ENCODE measurements around the gene RSPH1.

Gene RSPH1

DNA sequence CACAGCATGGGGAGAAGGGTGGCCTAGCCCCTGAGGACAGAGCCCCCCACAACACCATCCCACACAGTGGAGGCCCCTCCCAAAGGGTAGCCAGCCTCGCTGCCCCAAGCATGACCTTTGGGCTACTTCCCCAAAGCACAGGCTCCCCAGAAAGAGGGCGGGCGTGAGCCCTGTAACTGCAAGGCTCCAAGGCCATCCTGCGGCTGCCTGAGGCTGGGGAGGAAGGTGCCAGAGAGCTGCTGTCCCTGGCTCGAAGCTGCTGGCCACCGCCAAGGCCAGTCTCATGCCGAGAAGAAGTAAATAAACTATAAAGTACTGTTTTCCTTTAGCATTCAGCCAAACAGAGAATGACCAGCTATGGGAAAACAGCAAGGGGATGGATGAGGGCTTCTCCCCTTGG lies 64.8 kb downstream of the RSPH1 start:
- DNase-seq (ENCODE audit: low read depth) = no peak
- no peak overlapping the region for H3K4me3 ChIP-seq (ENCODE audit: low read depth, low read length)
- TF ChIP-seq CTCF (IDR thresholded peaks at IDR 0.05; ENCODE audit: low read depth, low read length, missing control alignments) = no peak

DNA sequence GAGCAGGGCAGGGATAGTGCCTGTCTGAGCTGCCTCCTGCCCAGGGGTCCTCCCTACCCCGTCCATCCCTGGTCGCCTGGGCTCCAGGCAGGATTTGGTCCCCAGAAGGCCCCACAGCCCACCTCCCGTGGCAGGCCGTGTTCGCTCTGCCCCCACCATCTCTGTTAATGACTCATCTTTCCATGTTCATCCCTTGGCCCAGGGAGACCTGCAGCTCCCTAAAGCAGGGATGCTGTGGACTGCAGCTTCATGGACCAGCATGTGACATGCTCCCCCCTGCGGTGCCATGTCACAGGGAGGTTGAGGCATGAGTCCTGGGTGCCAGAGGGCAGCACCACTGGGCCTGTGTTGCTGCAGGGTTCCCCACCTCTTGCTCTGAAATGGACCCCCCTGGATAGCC lies 65.5 kb downstream of the RSPH1 start:
- no peak for DNase-seq (ENCODE audit: low read depth)
- no peak overlapping the region for H3K4me3 ChIP-seq (ENCODE audit: low read depth, low read length)
- no peak for TF ChIP-seq CTCF (IDR thresholded peaks at IDR 0.05; ENCODE audit: low read depth, low read length, missing control alignments)

GRCh38 chr21:42429856-42430255 lies 66.2 kb downstream of the RSPH1 start:
- no peak for DNase-seq (ENCODE audit: low read depth)
- TF ChIP-seq CTCF (IDR thresholded peaks at IDR 0.05; ENCODE audit: low read depth, low read length, missing control alignments) = no peak
- H3K4me3 ChIP-seq (ENCODE audit: low read depth, low read length) = no peak overlapping the region

DNA sequence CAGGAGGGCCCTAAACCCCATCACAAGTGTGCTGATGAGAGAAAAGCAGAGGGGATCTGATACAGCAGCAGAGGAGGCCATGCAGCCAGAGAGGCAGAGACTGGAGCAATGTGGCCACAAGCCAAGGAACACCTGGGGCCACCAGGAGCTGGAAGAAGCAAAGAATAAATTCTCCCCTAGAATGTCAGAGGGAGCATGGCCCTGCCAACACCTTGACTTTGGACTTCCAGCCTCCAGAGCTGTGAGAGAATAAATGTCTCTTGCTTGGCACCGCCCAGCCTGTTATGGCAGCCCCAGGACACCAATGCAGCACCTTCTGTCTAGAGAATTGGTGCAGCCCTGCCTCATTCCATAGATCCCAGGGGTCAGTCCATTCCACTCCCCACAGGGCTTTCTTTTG lies 67.0 kb downstream of the RSPH1 start:
- no peak overlapping the region for H3K4me3 ChIP-seq (ENCODE audit: low read depth, low read length)
- no peak for DNase-seq (ENCODE audit: low read depth)
- TF ChIP-seq CTCF (IDR thresholded peaks at IDR 0.05; ENCODE audit: low read depth, low read length, missing control alignments) = no peak

- no peak for TF ChIP-seq CTCF (IDR thresholded peaks at IDR 0.05; ENCODE audit: low read depth, low read length, missing control alignments)
- H3K4me3 ChIP-seq (ENCODE audit: low read depth, low read length) = no peak overlapping the region
- no peak for DNase-seq (ENCODE audit: low read depth)
Measured at GRCh38 chr21:42427809-42428419, 68.1 kb downstream of the RSPH1 start.

DNA sequence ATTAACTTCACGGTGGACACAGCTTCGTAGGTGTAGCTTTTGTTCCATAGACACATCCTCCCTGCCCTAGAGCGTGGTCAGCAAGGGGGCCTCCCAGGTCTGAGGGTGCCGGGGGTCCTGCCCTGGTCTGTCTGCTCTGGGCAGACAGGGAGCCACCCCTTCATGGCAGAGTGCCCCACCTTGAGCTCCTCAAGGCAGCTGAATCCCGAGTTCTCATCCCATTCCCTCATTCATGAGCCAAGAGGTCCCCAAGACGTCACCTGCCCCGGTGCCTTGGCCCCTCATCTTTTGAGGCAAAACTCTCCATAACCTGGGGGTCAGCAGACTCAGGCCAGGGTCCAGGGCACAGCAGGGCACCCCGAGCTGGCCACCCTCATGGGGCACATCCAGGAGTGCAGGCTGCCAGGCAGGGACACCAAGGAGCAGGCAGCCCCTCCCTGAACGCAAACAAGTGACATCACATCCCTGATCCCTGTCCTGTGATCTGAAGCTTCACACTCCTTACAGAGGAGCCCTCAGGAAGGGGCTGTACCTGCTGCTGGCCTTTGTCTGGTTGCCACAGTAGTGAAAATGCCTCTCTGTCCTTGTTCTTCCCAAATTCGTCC lies 69.0 kb downstream of the RSPH1 start:
- no peak for TF ChIP-seq CTCF (IDR thresholded peaks at IDR 0.05; ENCODE audit: low read depth, low read length, missing control alignments)
- no peak for DNase-seq (ENCODE audit: low read depth)
- H3K4me3 ChIP-seq (ENCODE audit: low read depth, low read length) = no peak overlapping the region

DNA sequence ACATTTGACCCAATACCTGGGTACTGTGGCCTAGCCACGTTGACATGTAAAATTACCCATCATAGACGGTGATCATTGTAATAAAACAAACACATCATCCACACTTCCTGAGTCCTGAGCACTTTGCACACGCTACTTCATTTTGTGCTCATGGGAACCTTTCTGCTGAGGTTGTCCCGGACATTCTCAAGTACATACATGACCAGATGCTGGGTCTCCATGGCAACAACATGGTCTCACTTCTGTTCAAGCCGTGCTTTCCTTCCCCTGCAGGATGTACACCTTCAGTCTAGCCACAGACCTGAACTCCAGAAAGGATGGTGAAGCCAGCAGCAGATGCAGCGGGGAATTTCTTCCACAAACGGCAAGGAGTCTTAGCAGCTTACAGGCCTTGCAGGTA lies 69.6 kb downstream of the RSPH1 start:
- no peak for DNase-seq (ENCODE audit: low read depth)
- H3K4me3 ChIP-seq (ENCODE audit: low read depth, low read length) = no peak overlapping the region
- no peak for TF ChIP-seq CTCF (IDR thresholded peaks at IDR 0.05; ENCODE audit: low read depth, low read length, missing control alignments)

Measured in GM12864 (cell line).